DND-41 (cell line): Measurements from ENCODE around the gene ADAMTS1.

Source experiments
- CTCF ChIP-seq: IDR thresholded peaks from 2 replicates; pipeline ENCODE4 v1.5.1; 2012; ENCODE audit warnings: borderline replicate concordance, low read length, moderate library complexity, mild to moderate bottlenecking; ENCODE audit not compliant: poor library complexity, severe bottlenecking; ENCODE audit errors: extremely low read depth
- EZH2 ChIP-seq: IDR thresholded peaks from 3 replicates; pipeline ENCODE4 v1.6.1; 2012; ENCODE audit warnings: borderline replicate concordance, low read depth, mild to moderate bottlenecking, moderate library complexity, low read length, inconsistent platforms; ENCODE audit not compliant: severe bottlenecking

DNA sequence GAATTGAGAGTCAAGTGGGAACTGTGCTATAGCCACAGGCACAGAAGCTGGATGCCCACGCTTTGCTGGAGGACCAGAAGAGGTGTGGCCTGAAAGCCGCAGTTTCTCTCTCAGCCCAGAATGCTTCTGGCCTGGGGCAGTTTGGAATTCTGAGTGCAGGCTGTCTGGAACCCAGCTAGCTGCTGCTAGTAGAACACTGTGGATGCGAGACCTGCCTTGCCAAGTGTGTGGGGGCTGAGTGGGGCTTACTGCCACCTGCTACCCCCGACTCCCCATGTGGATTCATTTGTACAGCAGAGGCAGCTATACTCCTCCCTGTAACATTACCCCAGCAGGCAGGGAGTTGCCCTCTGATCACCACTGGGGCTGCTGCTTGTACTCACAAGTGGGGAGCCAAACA lies 12.2 kb downstream of the ADAMTS1 start:
- TF ChIP-seq CTCF (no peak), EZH2 (no peak)
